SK-N-MC (cell line): ENCODE results near the gene EIF3J.

ENCODE experiments used
- DNase-seq: peaks from one replicate; pipeline ENCODE4 v3.0.0-alpha.2; 2011; ENCODE audit warnings: low read depth, low spot score
- H3K27ac ChIP-seq: fragments of 200-600 bp; sonication (generic); 2 replicates; pipeline ENCODE4 v1.5.1; 2016; ENCODE audit warnings: mixed run types
- H3K36me3 ChIP-seq: fragments of 200-600 bp; sonication (generic); 2 replicates; pipeline ENCODE4 v1.6.1; 2017; ENCODE audit warnings: antibody characterized with exemption, low read length, mixed read lengths; ENCODE audit not compliant: insufficient read depth
- H3K4me3 ChIP-seq: fragments of 200-600 bp; sonication (generic); 2 replicates; pipeline ENCODE4 v1.5.1; 2016
- H3K9ac ChIP-seq: fragments of 200-600 bp; sonication (generic); 2 replicates; pipeline ENCODE4 v1.8.0; 2017; ENCODE audit warnings: mixed run types, mixed read lengths; ENCODE audit not compliant: insufficient read length
- H3K9me3 ChIP-seq: fragments of 200-600 bp; sonication (generic); 2 replicates; pipeline ENCODE4 v1.6.1; 2017; ENCODE audit warnings: low read depth, mild to moderate bottlenecking, antibody characterized with exemption, low read length, moderate library complexity, mixed read lengths
- EZH2 ChIP-seq: fragments of 200-600 bp; sonication (generic); IDR thresholded peaks from one replicate; pipeline ENCODE4 v1.6.1; 2017; ENCODE audit warnings: antibody characterized with exemption
- FOXP2 ChIP-seq: optimal IDR thresholded peaks from 2 replicates; pipeline ENCODE3; 2011; ENCODE audit warnings: mild to moderate bottlenecking, moderate library complexity; ENCODE audit not compliant: insufficient read depth; ENCODE audit errors: extremely low read length, control extremely low read depth
- POLR2AphosphoS5 ChIP-seq: IDR thresholded peaks from 2 replicates; pipeline ENCODE4 v1.6.1; 2012; ENCODE audit warnings: mild to moderate bottlenecking, low read depth, low read length, borderline replicate concordance

Gene EIF3J

GRCh38 chr15:44536962-44537734 is at the start of gene EIF3J:
TSS of gene EIF3J (plus strand) at chr15:44537147. CDS start at chr15:44537195, 48 bp downstream.
- no peak for TF ChIP-seq EZH2
- TF ChIP-seq POLR2AphosphoS5, result peak; percentile 92
- TF ChIP-seq FOXP2, result peak; percentile 89
- peak within 1 kb of the TSS; percentile 82 for H3K27ac ChIP-seq
- DNase-seq, result peak; percentile 34
- peak within 1 kb of the TSS; percentile 84 for H3K4me3 ChIP-seq
- peak within 1 kb of the TSS; percentile 96 for H3K9ac ChIP-seq
- H3K36me3 ChIP-seq, result peaks cover 31% of the 10 kb centered on the region
- no peaks in the 10 kb centered on the region for H3K9me3 ChIP-seq

GRCh38 chr15:44489464-44489863 is 47.5 kb upstream of the EIF3J start:
- TF ChIP-seq EZH2, result no peak
- no peak for TF ChIP-seq FOXP2
- no peak for TF ChIP-seq POLR2AphosphoS5
- no peak overlapping the region for H3K9ac ChIP-seq
- H3K4me3 ChIP-seq, result no peak overlapping the region
- H3K36me3 ChIP-seq, result peaks cover 67% of the 10 kb centered on the region
- DNase-seq, result no peak
- H3K27ac ChIP-seq, result 0 out of 2 replicates have a peak overlapping the region, but pooled peaks have one; percentile 52
- H3K9me3 ChIP-seq, result no peaks in the 10 kb centered on the region

- Histone ChIP-seq H3K27ac (no peak overlapping the region), H3K36me3 (peaks cover 69% of the 10 kb centered on the region), H3K9ac (no peak overlapping the region), H3K9me3 (no peaks in the 10 kb centered on the region), H3K4me3 (no peak overlapping the region)
- no peak for DNase-seq
- no peak for TF ChIP-seq EZH2
- TF ChIP-seq POLR2AphosphoS5, result no peak
- no peak for TF ChIP-seq FOXP2
These were observed 46.3 kb upstream of the EIF3J start for GRCh38 chr15:44490622-44491021.

- H3K9me3 ChIP-seq, result no peaks in the 10 kb centered on the region
- H3K9ac ChIP-seq, result no peak overlapping the region
- no peak for TF ChIP-seq FOXP2
- TF ChIP-seq POLR2AphosphoS5, result no peak
- no peak for TF ChIP-seq EZH2
- DNase-seq, result no peak
- H3K36me3 ChIP-seq, result peaks cover 68% of the 10 kb centered on the region
- H3K4me3 ChIP-seq, result no peak overlapping the region
- no peak overlapping the region for H3K27ac ChIP-seq
These were observed 44.9 kb upstream of the EIF3J start for GRCh38 chr15:44492040-44492439.

GRCh38 chr15:44492672-44493071 is 44.3 kb upstream of the EIF3J start:
- no peak overlapping the region for H3K27ac ChIP-seq
- TF ChIP-seq FOXP2 (no peak), EZH2 (no peak), POLR2AphosphoS5 (no peak)
- no peak overlapping the region for H3K9ac ChIP-seq
- H3K36me3 ChIP-seq, result peaks cover 66% of the 10 kb centered on the region
- no peaks in the 10 kb centered on the region for H3K9me3 ChIP-seq
- H3K4me3 ChIP-seq, result no peak overlapping the region
- no peak for DNase-seq

GRCh38 chr15:44495562-44495961 is 41.4 kb upstream of the EIF3J start:
- Histone ChIP-seq H3K27ac (no peak overlapping the region), H3K9ac (no peak overlapping the region), H3K4me3 (no peak overlapping the region), H3K36me3 (peaks cover 69% of the 10 kb centered on the region), H3K9me3 (no peaks in the 10 kb centered on the region)
- no peak for DNase-seq
- no peak for TF ChIP-seq FOXP2
- no peak for TF ChIP-seq POLR2AphosphoS5
- TF ChIP-seq EZH2, result no peak

- Histone ChIP-seq H3K9ac (no peak overlapping the region), H3K4me3 (no peak overlapping the region), H3K36me3 (peaks cover 62% of the 10 kb centered on the region), H3K27ac (peak overlapping the region; percentile 35), H3K9me3 (no peaks in the 10 kb centered on the region)
- DNase-seq, result no peak
- TF ChIP-seq EZH2, result no peak
- no peak for TF ChIP-seq POLR2AphosphoS5
- no peak for TF ChIP-seq FOXP2
These were observed 36.4 kb upstream of the EIF3J start for GRCh38 chr15:44500555-44500954.

- Histone ChIP-seq H3K36me3 (peaks cover 53% of the 10 kb centered on the region), H3K9me3 (no peaks in the 10 kb centered on the region), H3K9ac (no peak overlapping the region), H3K4me3 (no peak overlapping the region), H3K27ac (peak overlapping the region; percentile 35; the same call in 1 of the 2 replicates)
- peak; percentile 8 for DNase-seq
- no peak for TF ChIP-seq FOXP2
- no peak for TF ChIP-seq POLR2AphosphoS5
- no peak for TF ChIP-seq EZH2
These were observed 35.1 kb upstream of the EIF3J start for GRCh38 chr15:44501768-44502366.
